ENCODE results near the gene VAV3. TPM values are rescaled to one million over a fixed set of nuclear protein-coding genes. Genes with fewer than 3 reads are reported as not detected.

Gene VAV3
- total and polyA plus RNA-seq, 12 donors, result 0.72 to 3.4 (median 1.9) TPM

GRCh38 chr1:107950464-107950863, 14.5 kb downstream of the VAV3 start:
- DNase-seq (no peak), ATAC-seq (no peak)
- Histone ChIP-seq H3K36me3 (no peaks in the 10 kb centered on the region), H3K27ac (no peak overlapping the region), H3K4me3 (no peak overlapping the region), H3K27me3 (no peaks in the 10 kb centered on the region), H3K4me1 (peaks cover 0 to 66% (median 24%) of the 10 kb centered on the region in 9 donors), H3K9me3 (no peaks in the 10 kb centered on the region)
- intact Hi-C loops (cut with DNase I), result no loop called here
- no peak for TF ChIP-seq CTCF (IDR thresholded peaks at IDR 0.05)
- WGBS, 2 donors, result 85 to 90% methylated on average over 3 of the region's 3 CpGs

GRCh38 chr1:107949467-107950253, 15.3 kb downstream of the VAV3 start:
- no peaks in the 10 kb centered on the region for H3K27me3 ChIP-seq
- 54 to 77% methylated on average over 3 of the region's 3 CpGs for WGBS, 2 donors
- no peak overlapping the region for H3K4me3 ChIP-seq
- intact Hi-C loops (cut with DNase I), result no loop called here
- no peak overlapping the region for H3K27ac ChIP-seq
- H3K36me3 ChIP-seq, result no peaks in the 10 kb centered on the region
- DNase-seq, result no peak
- H3K4me1 ChIP-seq, result peaks cover 0 to 59% (median 24%) of the 10 kb centered on the region in 9 donors
- TF ChIP-seq CTCF (IDR thresholded peaks at IDR 0.05), result no peak
- ATAC-seq, result no peak
- no peaks in the 10 kb centered on the region for H3K9me3 ChIP-seq

DNA sequence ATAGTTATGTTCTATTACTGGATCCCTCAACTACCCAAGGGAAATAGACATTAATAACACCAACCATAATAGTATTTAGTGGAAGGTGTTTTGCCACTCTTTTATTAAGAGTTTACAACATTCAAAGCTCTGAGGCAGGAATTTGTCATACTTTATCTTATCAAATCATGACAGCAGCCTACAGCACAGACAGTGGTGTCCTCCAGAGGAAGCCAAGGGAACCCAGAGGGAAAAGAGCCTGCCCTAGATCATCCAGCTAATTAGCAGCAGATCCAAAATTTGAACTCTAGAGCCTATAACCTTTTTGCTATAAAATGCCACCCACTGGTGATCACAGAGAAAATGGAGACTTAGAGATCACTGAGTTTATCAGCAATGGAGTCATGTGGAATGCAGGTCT, 18.2 kb downstream of the VAV3 start:
- no peaks in the 10 kb centered on the region for H3K27me3 ChIP-seq
- DNase-seq, result no peak
- peaks cover 0 to 52% (median 2%) of the 10 kb centered on the region in 9 donors for H3K4me1 ChIP-seq
- no peaks in the 10 kb centered on the region for H3K9me3 ChIP-seq
- no peaks in the 10 kb centered on the region for H3K36me3 ChIP-seq
- intact Hi-C loops (cut with DNase I), result no loop called here
- no peak overlapping the region for H3K27ac ChIP-seq
- no peak overlapping the region for H3K4me3 ChIP-seq
- TF ChIP-seq CTCF (IDR thresholded peaks at IDR 0.05), result no peak
- no peak for ATAC-seq

DNA sequence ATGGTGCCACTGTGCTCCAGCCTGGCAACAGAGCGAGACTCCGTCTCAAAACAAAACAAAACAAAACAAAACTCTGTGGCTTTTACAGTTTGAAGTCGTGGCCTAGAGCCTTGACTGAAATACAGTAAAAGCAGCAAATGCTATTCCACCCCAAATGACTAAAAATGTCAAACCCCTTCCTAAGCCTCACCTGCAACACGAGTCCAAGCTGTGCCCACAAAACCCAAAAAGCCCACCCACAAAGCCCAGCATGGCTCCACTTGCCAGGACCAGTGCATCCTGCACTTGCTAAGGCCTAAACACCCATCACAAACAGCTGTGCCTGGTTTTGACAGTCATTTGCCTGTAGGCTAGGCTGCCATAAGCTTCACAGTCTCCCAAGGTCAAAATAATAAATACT, 21.3 kb downstream of the VAV3 start:
- Histone ChIP-seq H3K27me3 (no peaks in the 10 kb centered on the region), H3K9me3 (no peaks in the 10 kb centered on the region), H3K4me1 (peaks cover 0 to 53% (median 0%) of the 10 kb centered on the region in 9 donors), H3K27ac (peak overlapping the region in 1 of 10 donors; percentile 86), H3K4me3 (no peak overlapping the region), H3K36me3 (no peaks in the 10 kb centered on the region)
- WGBS, 2 donors, result 86 to 90% methylated on average over 4 of the region's 4 CpGs
- DNase-seq (no peak), ATAC-seq (no peak)
- intact Hi-C loops (cut with DNase I), result no loop called here
- no peak for TF ChIP-seq CTCF (IDR thresholded peaks at IDR 0.05)
